Esophagus squamous epithelium (tissue), 4 donors: Measurements from ENCODE around the gene APOA1.

Source experiments
- CTCF ChIP-seq, 6 experiments: fragments of 450-650 bp in 4 of 6; fragments of 200-600 bp in 2 of 6; sonication (generic) in 2 of 6; IDR thresholded peaks; one replicate each; pipeline ENCODE4 v1.5.1; 2016 to 2019; ENCODE audit warnings: antibody characterized with exemption in 6 of 6, mild to moderate bottlenecking in 4 of 6, moderate library complexity in 4 of 6
- POLR2A ChIP-seq, 4 donors: fragments of 450-650 bp; IDR thresholded peaks; one replicate each; pipeline ENCODE4 v1.6.1; 2017; ENCODE audit warnings: antibody characterized with exemption in 4 of 4, mild to moderate bottlenecking in 4 of 4, moderate library complexity in 3 of 4

GRCh38 chr11:116869610-116870009 lies 32.2 kb upstream of the APOA1 start:
- TF ChIP-seq CTCF (IDR thresholded peaks at IDR 0.05) (no peak), POLR2A (IDR thresholded peaks at IDR 0.05) (no peak)
